Measurements from ENCODE around the gene RNU7-1. TPM values are rescaled to one million over a fixed set of nuclear protein-coding genes. Genes with fewer than 3 reads are reported as not detected.

Gene RNU7-1
- total RNA-seq, 1 experiment from 2014 or later = not detected

DNA sequence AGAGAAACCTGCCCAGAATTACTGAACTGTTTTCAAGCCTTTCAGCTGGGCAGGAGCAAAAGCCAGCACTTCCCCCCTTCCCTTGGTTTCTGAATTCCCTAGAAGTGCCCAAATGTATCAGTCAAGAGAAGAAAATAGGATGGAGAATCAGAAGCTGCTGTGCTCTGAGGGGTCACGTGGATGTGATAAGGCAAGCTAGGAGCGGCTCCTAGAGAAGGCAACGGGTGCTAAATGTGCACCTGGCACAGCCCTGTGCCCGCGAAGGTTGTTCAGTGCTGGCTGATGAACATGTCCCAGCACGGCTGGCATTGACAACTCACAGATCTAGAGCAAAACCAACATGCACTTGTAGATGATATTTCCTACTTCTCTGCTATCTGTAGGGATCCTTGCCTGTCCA lies 35.4 kb downstream of the RNU7-1 start (continued):
- TF ChIP-seq ZNF317 (CRISPR knock-in tag; IDR thresholded peaks at IDR 0.05; ENCODE audit: borderline replicate concordance, low read depth) (no peak), ZNF423 (CRISPR knock-in tag; IDR thresholded peaks at IDR 0.05) (no peak), KAT7 (CRISPR knock-in tag; IDR thresholded peaks at IDR 0.05; ENCODE audit: borderline replicate concordance) (no peak), CREB1 (CRISPR knock-in tag; IDR thresholded peaks at IDR 0.05) (no peak), ZBTB21 (CRISPR knock-in tag; IDR thresholded peaks at IDR 0.05; ENCODE audit: borderline replicate concordance) (no peak), PRRX2 (CRISPR knock-in tag; IDR thresholded peaks at IDR 0.05) (no peak)
- TF ChIP-seq, protein P1, sequence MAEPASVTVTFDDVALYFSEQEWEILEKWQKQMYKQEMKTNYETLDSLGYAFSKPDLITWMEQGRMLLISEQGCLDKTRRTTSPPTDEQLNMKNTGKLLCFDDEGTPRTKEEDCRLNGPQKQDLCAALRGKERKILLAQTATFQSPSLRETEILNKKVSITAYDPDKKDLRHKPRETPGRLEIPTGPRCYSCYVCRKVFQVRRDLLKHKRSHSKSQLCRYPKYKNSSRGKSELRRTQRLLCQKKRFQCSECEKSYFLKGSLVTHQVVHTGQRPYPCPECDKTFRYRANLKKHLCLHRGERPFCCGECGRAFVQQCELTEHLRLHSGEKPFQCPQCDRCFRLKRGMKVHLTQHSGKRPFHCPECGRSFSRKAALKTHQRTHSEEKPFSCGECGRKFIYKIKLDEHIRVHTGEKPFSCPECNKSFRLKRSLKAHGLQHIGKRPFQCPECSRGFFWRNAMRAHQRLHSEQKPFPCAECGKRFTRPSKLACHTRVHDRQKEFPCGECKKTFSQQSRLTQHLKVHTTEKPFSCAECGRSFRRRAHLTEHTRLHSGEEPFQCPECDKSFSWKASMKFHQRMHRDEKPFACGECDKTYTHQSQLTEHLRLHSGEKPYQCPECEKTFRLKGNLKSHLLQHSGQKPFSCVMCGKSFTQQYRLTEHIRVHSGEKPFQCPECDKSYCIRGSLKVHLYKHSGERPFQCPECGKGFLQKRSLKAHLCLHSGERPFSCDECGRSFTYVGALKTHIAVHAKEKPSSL (CRISPR knock-in tag; conservative IDR thresholded peaks at IDR 0.05) = no peak

DNA sequence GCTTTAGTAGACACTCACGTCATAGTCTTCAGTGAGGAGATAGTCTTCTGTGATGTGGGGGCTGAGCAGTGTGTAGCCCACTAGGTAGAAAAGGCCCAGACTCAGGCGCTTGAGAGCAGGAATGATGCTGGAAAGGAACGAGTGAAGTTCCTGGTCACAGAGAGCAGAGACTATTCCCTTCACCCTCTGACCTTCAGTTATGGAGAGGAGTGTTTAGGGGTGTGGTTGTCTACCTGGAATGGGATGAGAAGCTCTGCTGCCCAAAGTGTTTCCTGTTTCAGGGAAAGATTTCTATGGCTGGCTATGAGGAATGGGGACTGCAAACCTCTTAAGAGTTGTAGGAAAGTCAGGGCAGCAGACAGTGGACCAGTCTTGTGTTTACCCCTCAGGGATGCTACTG lies 35.8 kb downstream of the RNU7-1 start:
- Mint-ChIP-seq H3K27ac (peak overlapping the region; percentile 76; the same call in 1 of the 2 replicates), H3K36me3 (peaks cover 61% of the 10 kb centered on the region), H3K4me3 (no peak overlapping the region), H3K27me3 (ENCODE audit: low read depth) (no peaks in the 10 kb centered on the region), H3K4me1 (peaks cover 12% of the 10 kb centered on the region), H3K9me3 (no peaks in the 10 kb centered on the region)
- ChIA-PET POLR2A (no interaction called here), CTCF (interaction anchor here (1.2 kb wide), 1 partner anchor 15 kb away, joined by 4 read pairs; no protein-coding TSS in a partner anchor)
- no peak for DNase-seq (ENCODE audit: low spot score)
- no peak for TF ChIP-seq FOXK1 (CRISPR knock-in tag; IDR thresholded peaks at IDR 0.05)
- no peak for TF ChIP-seq ZNF396 (CRISPR knock-in tag; IDR thresholded peaks at IDR 0.05; ENCODE audit: borderline replicate concordance)
- TF ChIP-seq MYBL2 (CRISPR knock-in tag; IDR thresholded peaks at IDR 0.05) = no peak
- ATAC-seq = no peak

DNA sequence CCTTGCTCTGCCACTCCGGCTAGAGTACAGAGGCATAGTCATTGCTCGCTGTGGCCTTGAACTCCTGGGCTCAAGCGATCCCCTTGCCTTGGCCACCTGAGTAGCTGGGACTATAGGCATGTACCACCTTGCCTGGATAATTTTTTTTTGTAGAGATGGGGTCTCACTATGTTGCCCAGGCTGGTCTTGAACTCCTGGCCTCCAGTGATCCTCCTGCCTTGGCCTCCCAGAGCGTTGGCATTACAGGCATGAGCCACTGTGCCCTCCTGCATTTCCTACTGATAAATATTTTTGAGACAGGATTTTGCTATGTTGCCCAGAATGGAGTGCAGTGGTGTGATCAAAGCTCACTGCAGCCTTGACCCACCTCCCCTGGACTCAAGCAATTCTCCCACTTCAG lies 36.5 kb downstream of the RNU7-1 start:
- peaks cover 12% of the 10 kb centered on the region for H3K4me1 Mint-ChIP-seq
- no peaks in the 10 kb centered on the region for H3K27me3 Mint-ChIP-seq (ENCODE audit: low read depth)
- H3K27ac Mint-ChIP-seq = no peak overlapping the region
- no peak overlapping the region for H3K4me3 Mint-ChIP-seq
- ATAC-seq (no peak), DNase-seq (ENCODE audit: low spot score) (no peak)
- POLR2A ChIA-PET = interaction anchor here (1.0 kb wide), 1 partner anchor 9 kb away, joined by 5 read pairs; no protein-coding TSS in a partner anchor
- CTCF ChIA-PET = interaction anchor here (1.2 kb wide), 1 partner anchor 16 kb away, joined by 4 read pairs; no protein-coding TSS in a partner anchor
- peaks cover 55% of the 10 kb centered on the region for H3K36me3 Mint-ChIP-seq
- peak; percentile 92 for TF ChIP-seq ZNF121 (CRISPR knock-in tag; IDR thresholded peaks at IDR 0.05)
- TF ChIP-seq TCF7 (CRISPR knock-in tag; IDR thresholded peaks at IDR 0.05; ENCODE audit: low read depth) = no peak
- TF ChIP-seq, protein P2, sequence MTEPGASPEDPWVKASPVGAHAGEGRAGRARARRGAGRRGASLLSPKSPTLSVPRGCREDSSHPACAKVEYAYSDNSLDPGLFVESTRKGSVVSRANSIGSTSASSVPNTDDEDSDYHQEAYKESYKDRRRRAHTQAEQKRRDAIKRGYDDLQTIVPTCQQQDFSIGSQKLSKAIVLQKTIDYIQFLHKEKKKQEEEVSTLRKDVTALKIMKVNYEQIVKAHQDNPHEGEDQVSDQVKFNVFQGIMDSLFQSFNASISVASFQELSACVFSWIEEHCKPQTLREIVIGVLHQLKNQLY (CRISPR knock-in tag; IDR thresholded peaks at IDR 0.05) = no peak
- no peaks in the 10 kb centered on the region for H3K9me3 Mint-ChIP-seq

DNA sequence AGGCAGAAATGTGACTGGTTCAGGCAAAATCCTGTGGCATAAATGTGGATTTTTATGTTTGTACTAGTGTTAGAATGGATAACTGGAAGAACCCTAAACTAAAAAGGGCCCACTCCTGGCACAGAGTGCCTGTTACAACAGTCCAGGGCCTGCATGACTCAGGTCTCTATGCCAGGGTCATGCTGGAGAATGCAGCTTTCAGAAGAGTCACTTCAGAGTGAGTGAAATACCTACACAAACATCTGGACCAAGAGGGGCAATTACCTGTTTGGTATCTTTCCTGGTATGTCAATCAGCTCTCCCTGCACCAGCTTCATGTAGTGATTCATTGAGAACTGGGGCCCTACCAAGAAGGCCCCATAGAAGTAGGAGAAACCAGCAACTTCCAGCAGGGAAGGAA lies 37.1 kb downstream of the RNU7-1 start:
- no peak for ATAC-seq
- H3K36me3 Mint-ChIP-seq = peaks cover 48% of the 10 kb centered on the region
- peaks cover 12% of the 10 kb centered on the region for H3K4me1 Mint-ChIP-seq
- ChIA-PET POLR2A (interaction anchor here (1.0 kb wide), 1 partner anchor 8 kb away, joined by 5 read pairs; no protein-coding TSS in a partner anchor), CTCF (interaction anchor here (0.5 kb wide), 1 partner anchor 73 kb away, joined by 3 read pairs; no protein-coding TSS in a partner anchor)
- H3K27ac Mint-ChIP-seq = no peak overlapping the region
- H3K27me3 Mint-ChIP-seq (ENCODE audit: low read depth) = no peaks in the 10 kb centered on the region
- no peak for DNase-seq (ENCODE audit: low spot score)
- no peak overlapping the region for H3K4me3 Mint-ChIP-seq
- TF ChIP-seq NR1H2 (CRISPR knock-in tag; IDR thresholded peaks at IDR 0.05) (no peak), TEAD4 (CRISPR knock-in tag; IDR thresholded peaks at IDR 0.05) (no peak)
- TF ChIP-seq, protein P3, sequence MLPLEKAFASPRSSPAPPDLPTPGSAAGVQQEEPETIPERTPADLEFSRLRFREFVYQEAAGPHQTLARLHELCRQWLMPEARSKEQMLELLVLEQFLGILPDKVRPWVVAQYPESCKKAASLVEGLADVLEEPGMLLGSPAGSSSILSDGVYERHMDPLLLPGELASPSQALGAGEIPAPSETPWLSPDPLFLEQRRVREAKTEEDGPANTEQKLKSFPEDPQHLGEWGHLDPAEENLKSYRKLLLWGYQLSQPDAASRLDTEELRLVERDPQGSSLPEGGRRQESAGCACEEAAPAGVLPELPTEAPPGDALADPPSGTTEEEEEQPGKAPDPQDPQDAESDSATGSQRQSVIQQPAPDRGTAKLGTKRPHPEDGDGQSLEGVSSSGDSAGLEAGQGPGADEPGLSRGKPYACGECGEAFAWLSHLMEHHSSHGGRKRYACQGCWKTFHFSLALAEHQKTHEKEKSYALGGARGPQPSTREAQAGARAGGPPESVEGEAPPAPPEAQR (CRISPR knock-in tag; IDR thresholded peaks at IDR 0.05) = no peak
- TF ChIP-seq, protein P4, sequence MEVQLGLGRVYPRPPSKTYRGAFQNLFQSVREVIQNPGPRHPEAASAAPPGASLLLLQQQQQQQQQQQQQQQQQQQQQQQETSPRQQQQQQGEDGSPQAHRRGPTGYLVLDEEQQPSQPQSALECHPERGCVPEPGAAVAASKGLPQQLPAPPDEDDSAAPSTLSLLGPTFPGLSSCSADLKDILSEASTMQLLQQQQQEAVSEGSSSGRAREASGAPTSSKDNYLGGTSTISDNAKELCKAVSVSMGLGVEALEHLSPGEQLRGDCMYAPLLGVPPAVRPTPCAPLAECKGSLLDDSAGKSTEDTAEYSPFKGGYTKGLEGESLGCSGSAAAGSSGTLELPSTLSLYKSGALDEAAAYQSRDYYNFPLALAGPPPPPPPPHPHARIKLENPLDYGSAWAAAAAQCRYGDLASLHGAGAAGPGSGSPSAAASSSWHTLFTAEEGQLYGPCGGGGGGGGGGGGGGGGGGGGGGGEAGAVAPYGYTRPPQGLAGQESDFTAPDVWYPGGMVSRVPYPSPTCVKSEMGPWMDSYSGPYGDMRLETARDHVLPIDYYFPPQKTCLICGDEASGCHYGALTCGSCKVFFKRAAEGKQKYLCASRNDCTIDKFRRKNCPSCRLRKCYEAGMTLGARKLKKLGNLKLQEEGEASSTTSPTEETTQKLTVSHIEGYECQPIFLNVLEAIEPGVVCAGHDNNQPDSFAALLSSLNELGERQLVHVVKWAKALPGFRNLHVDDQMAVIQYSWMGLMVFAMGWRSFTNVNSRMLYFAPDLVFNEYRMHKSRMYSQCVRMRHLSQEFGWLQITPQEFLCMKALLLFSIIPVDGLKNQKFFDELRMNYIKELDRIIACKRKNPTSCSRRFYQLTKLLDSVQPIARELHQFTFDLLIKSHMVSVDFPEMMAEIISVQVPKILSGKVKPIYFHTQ (CRISPR knock-in tag; IDR thresholded peaks at IDR 0.05) = no peak
- TF ChIP-seq, protein P5, sequence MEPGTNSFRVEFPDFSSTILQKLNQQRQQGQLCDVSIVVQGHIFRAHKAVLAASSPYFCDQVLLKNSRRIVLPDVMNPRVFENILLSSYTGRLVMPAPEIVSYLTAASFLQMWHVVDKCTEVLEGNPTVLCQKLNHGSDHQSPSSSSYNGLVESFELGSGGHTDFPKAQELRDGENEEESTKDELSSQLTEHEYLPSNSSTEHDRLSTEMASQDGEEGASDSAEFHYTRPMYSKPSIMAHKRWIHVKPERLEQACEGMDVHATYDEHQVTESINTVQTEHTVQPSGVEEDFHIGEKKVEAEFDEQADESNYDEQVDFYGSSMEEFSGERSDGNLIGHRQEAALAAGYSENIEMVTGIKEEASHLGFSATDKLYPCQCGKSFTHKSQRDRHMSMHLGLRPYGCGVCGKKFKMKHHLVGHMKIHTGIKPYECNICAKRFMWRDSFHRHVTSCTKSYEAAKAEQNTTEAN (CRISPR knock-in tag; IDR thresholded peaks at IDR 0.05) = no peak
- TF ChIP-seq, protein P2 (CRISPR knock-in tag; IDR thresholded peaks at IDR 0.05) = no peak
- TF ChIP-seq, protein P6, sequence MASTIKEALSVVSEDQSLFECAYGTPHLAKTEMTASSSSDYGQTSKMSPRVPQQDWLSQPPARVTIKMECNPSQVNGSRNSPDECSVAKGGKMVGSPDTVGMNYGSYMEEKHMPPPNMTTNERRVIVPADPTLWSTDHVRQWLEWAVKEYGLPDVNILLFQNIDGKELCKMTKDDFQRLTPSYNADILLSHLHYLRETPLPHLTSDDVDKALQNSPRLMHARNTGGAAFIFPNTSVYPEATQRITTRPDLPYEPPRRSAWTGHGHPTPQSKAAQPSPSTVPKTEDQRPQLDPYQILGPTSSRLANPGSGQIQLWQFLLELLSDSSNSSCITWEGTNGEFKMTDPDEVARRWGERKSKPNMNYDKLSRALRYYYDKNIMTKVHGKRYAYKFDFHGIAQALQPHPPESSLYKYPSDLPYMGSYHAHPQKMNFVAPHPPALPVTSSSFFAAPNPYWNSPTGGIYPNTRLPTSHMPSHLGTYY (CRISPR knock-in tag; IDR thresholded peaks at IDR 0.05) = no peak
- no peaks in the 10 kb centered on the region for H3K9me3 Mint-ChIP-seq

Measured in WTC11 (cell line).